Measurements from ENCODE around the gene NR4A2. TPM values are rescaled to one million over a fixed set of nuclear protein-coding genes. Genes with fewer than 3 reads are reported as not detected.

Gene NR4A2
- total RNA-seq, 1 donor from 2014 or later: 14.1 TPM

DNA sequence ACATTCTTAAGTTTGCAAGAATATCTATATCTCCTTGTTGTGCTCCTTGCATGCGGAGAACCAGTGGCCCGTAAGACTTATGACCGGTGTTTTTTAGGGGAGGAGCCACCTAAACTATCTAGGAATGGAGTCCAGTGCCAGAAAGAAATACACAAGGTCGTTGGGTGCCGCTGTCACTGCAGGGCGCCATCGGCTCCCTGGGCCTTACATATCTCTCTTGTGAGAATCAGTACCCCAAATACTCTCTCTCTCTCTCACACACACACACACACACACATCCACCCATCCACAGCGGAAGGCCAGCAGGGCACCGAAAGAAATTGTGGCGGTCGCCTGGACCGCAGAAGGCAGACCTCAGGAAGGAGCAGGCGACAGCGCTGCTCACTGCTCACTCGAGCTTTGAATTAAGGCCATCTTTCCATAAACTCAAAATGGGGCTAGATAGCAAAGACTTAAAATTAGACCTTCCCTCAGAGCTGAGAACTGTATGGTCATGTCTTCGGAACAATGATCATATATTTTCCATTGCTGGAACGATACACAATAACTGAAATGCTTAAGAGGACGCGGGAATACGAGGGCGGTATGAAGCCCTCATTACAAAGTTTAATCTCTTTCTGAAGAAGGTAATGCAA is 10.4 kb downstream of the NR4A2 start:
- Mint-ChIP-seq H3K27me3 (peaks cover 70% of the 10 kb centered on the region), H3K27ac (peak overlapping the region; percentile 43)

DNA sequence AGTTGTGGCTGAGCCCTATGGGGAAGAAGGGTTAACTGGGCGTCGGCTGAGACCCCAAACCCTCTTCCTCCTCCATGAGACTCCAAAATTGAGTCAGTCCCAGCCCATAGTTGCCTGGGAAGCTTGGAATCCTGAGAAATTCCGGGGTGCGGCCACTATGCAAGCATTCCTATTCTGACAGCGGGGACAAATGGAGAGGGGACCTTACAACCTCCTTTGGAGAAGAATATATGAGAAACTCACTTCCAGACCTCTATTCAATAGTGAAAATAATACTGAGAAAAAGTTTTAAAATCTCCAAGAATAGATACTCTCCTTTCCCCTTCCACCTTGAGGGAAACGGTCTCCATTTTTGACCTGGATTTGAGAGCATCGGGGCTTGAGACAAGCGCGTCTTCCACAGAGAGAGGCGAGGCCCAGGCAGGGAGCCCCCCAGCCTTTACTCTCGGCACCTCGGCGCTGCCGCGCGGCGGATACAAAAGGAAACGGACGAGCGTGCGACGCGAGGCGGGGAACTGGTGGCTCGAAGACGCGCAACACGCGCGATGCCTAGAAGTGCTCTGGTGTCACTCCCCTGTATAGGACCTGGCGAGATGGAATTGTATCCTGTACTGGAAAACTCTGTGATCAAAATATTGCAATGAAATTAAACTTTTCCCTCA is 11.1 kb downstream of the NR4A2 start:
- intact Hi-C loops (cut with micrococcal nuclease): no loop called here
- H3K27me3 Mint-ChIP-seq: peaks cover 71% of the 10 kb centered on the region
- no peaks in the 10 kb centered on the region for H3K9me3 Mint-ChIP-seq
- peak; percentile 80 for DNase-seq
- H3K36me3 Mint-ChIP-seq (ENCODE audit: low read depth): peaks cover 41% of the 10 kb centered on the region
- peaks cover 20% of the 10 kb centered on the region for H3K4me1 Mint-ChIP-seq
- H3K27ac Mint-ChIP-seq: peak overlapping the region; percentile 10
- H3K4me3 Mint-ChIP-seq: peak overlapping the region; percentile 74

More for the DNA sequence above, 10.4 kb downstream of the NR4A2 start:
- Mint-ChIP-seq H3K36me3 (ENCODE audit: low read depth) (peaks cover 49% of the 10 kb centered on the region), H3K4me3 (peak overlapping the region; percentile 74), H3K4me1 (peaks cover 20% of the 10 kb centered on the region), H3K9me3 (no peaks in the 10 kb centered on the region)
- intact Hi-C loops (cut with micrococcal nuclease): loop anchor here (1.0 kb wide), 1 partner anchor 10 kb away; the partner anchor contains the start of gene NR4A2
- DNase-seq: peak; percentile 72

DNA sequence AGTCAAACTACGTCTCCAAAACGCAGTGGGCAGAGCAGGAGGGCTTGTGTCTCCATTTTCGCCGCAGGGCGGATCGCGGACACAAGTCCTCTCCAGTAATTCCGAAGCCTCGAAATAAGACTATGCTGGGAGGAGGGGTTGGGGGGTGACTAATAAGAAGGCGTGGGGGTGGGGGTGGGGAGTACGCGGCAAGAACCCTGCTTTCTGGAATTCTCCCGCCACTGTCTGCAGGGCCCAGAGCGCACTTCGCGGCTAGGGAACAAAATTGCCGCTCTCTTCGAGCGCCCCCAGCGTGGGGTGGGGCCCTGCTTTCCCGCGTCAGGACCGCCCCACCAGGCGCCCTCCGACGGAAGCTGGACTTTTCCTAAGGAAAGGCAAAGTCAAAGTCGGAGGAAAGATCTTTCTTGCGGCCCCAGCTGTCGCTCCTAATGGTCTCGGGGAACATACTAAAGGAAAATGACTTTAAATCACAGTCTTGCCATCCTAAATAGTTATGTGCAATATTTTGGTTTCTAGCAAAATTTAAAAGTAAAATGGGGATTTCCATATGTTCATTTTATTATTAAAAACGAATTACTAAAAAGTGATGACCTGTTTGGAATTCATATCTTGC is 11.9 kb downstream of the NR4A2 start:
- Mint-ChIP-seq H3K27ac (no peak overlapping the region), H3K27me3 (peaks cover 77% of the 10 kb centered on the region), H3K36me3 (ENCODE audit: low read depth) (peaks cover 33% of the 10 kb centered on the region), H3K9me3 (no peaks in the 10 kb centered on the region), H3K4me3 (peak overlapping the region; percentile 74), H3K4me1 (peaks cover 20% of the 10 kb centered on the region)
- DNase-seq: peak; percentile 60
- intact Hi-C loops (cut with micrococcal nuclease): no loop called here

DNA sequence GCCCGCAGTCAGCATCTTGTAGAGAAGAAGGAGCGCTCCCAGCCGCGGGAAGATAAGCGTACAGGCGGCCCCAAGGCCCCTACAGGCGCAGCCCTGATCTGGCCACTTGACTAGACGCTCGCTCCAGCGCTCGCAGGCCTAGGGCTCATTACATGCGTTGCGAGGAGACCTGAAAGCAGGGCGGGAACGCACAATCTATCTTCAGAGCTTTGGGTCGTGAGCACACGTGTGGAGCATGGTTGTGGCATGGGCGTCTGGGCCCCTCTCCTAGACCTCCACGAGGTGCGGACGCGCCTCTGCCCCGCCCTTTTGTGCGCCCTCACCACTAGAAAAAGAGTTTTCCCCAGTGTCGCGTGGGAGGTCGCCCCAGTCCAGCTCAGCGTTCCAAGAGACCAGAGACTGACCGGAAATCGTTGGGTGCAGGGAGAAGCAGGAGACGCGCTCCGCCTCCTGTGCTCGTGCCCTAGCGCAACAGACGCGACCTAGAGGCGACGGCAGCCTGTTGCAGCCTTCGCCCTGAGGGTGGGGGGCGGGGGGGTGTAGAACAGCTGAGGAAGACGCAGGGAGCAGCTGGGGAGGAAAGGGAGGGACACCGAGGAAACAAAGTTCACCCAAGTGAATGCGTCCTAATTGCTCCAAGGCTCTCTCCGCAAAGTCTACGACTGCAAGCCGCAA is 12.6 kb downstream of the NR4A2 start:
- Mint-ChIP-seq H3K9me3 (no peaks in the 10 kb centered on the region), H3K4me3 (peak overlapping the region; percentile 74), H3K27ac (no peak overlapping the region), H3K4me1 (peaks cover 20% of the 10 kb centered on the region), H3K36me3 (ENCODE audit: low read depth) (peaks cover 27% of the 10 kb centered on the region), H3K27me3 (peaks cover 79% of the 10 kb centered on the region)
- peak; percentile 58 for DNase-seq
- intact Hi-C loops (cut with micrococcal nuclease): no loop called here

DNA sequence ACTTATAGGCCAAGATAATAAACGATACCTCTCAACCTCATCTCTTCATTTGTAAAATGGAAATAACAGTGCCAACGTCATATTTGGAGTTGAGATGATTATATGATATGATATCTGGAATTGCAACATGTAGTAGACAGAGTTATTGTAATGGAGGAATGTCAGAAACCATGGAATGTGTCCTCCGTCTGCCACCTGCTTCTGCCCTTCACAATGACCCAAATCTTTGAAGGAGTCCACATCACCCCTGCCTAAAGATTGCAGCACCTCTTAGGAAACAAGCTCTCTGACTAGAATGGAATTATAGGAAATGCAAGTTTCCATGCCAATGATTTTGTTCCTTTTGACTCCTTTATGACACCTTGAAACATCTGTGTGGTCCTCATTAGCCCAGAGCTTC is 14.9 kb downstream of the NR4A2 start:
- Mint-ChIP-seq H3K27me3 (peaks cover 81% of the 10 kb centered on the region), H3K4me1 (peaks cover 14% of the 10 kb centered on the region)

DNA sequence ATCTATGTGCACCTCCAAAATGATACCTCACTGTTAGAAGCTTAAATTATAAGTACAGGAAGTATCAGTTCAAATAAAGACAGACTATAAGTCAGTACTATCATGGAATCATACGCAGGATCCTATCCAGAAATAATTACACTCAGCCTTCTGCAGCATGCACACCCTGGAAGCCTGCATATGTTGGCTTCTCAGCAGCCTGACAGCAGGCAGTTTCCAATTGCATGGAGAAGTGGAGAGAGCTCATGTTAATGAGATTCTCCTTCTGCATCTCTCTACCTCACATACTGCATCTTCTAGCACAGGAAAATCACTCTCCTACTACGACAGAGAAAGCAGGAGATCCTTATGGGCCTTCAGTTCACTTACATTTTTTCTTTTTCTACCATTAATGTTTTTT is 20.5 kb downstream of the NR4A2 start:
- H3K9me3 Mint-ChIP-seq: no peaks in the 10 kb centered on the region
- peaks cover 52% of the 10 kb centered on the region for H3K27me3 Mint-ChIP-seq
- DNase-seq: no peak
- H3K27ac Mint-ChIP-seq: no peak overlapping the region
- H3K4me3 Mint-ChIP-seq: no peak overlapping the region
- H3K36me3 Mint-ChIP-seq (ENCODE audit: low read depth): no peaks in the 10 kb centered on the region
- intact Hi-C loops (cut with micrococcal nuclease): no loop called here
- peaks cover 8% of the 10 kb centered on the region for H3K4me1 Mint-ChIP-seq

More for the DNA sequence above, 14.9 kb downstream of the NR4A2 start:
- peaks cover 8% of the 10 kb centered on the region for H3K36me3 Mint-ChIP-seq (ENCODE audit: low read depth)
- H3K27ac Mint-ChIP-seq: no peak overlapping the region
- no peak overlapping the region for H3K4me3 Mint-ChIP-seq
- no peaks in the 10 kb centered on the region for H3K9me3 Mint-ChIP-seq
- intact Hi-C loops (cut with micrococcal nuclease): no loop called here
- DNase-seq: no peak

DNA sequence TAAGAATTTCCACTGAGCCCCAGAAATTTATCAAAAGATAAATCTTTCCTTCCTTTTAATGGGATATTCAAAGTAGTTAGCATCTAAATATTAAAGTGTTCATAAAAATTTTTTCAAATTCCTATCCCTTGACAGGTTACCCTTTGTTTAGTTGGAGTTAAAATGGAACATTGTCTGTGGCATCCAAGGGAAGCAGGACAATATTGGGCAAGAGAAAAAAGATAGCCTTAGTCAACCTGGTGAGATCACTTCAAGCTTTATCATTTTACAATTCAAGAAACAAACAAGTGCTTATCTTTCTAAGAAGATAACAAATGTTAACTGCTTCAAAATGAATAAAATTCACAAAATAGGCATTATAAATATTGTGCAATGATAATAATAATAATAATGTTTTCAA is 21.7 kb downstream of the NR4A2 start:
- H3K27ac Mint-ChIP-seq: no peak overlapping the region
- no peak for DNase-seq
- no peaks in the 10 kb centered on the region for H3K36me3 Mint-ChIP-seq (ENCODE audit: low read depth)
- peaks cover 48% of the 10 kb centered on the region for H3K27me3 Mint-ChIP-seq
- H3K4me3 Mint-ChIP-seq: no peak overlapping the region
- no peaks in the 10 kb centered on the region for H3K9me3 Mint-ChIP-seq
- peaks cover 8% of the 10 kb centered on the region for H3K4me1 Mint-ChIP-seq
- intact Hi-C loops (cut with micrococcal nuclease): no loop called here

DNA sequence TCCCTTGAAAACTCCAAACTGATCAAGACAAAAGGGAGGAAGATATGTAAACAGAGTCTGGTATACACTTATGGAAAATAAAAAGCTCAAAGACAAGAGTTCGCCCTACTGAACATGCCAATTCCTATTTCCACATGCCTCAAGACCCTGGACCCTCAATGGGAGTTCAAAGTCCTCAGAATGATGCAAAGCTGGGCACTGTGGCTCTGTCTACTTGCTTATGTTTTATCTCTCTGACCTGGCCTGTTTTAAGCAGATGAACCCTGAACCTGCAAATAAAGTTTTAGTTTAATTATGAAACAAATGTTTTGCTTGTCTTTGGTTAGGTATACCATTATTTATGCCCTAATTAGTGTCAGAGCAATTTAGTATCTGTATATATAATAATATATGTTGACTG is 22.6 kb downstream of the NR4A2 start:
- peaks cover 8% of the 10 kb centered on the region for H3K4me1 Mint-ChIP-seq
- H3K9me3 Mint-ChIP-seq: no peaks in the 10 kb centered on the region
- no peak overlapping the region for H3K27ac Mint-ChIP-seq
- H3K27me3 Mint-ChIP-seq: peaks cover 43% of the 10 kb centered on the region
- H3K36me3 Mint-ChIP-seq (ENCODE audit: low read depth): no peaks in the 10 kb centered on the region
- intact Hi-C loops (cut with micrococcal nuclease): no loop called here
- H3K4me3 Mint-ChIP-seq: no peak overlapping the region
- DNase-seq: no peak

DNA sequence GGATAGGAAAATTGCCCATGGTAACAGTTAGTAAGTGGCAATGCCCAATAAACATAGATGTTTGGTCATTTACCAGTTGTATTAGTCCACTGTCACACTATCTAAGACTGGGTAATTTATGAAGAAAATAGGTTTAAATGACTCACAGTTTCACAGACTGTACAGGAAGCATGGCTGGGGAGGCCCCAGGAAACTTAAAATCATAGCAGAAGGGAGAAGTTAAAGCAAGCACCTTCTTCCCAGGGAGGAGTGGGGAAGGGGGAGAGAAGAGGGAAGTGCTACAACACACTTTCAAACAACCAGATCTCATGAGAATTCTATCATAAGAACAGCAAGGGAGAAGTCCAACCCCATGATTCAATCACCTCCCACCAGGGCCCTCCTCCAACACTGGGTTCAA is 23.4 kb downstream of the NR4A2 start:
- no peak overlapping the region for H3K27ac Mint-ChIP-seq
- peaks cover 38% of the 10 kb centered on the region for H3K27me3 Mint-ChIP-seq
- peaks cover 8% of the 10 kb centered on the region for H3K4me1 Mint-ChIP-seq
- intact Hi-C loops (cut with micrococcal nuclease): no loop called here
- no peak overlapping the region for H3K4me3 Mint-ChIP-seq
- DNase-seq: no peak
- H3K36me3 Mint-ChIP-seq (ENCODE audit: low read depth): no peaks in the 10 kb centered on the region
- H3K9me3 Mint-ChIP-seq: no peaks in the 10 kb centered on the region

DNA sequence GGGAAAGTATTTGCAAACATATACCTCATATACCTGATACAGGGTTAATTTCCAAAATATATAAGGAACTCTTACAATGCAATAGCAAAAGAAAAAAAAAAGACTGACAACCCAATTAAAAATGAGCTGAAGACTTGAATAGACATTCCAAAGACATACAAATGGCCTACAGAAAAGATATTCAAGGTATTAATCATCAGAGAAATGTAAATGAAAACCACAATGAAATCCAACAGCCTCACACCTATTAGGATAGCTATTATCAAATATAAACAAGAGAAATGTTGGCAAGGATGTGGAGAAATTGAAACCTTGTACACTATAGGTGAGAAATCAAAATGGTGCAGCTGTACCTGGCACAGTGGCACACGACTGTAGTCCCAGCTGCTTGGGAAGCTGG is 25.7 kb downstream of the NR4A2 start:
- no peak for DNase-seq
- Mint-ChIP-seq H3K4me3 (no peak overlapping the region), H3K36me3 (ENCODE audit: low read depth) (no peaks in the 10 kb centered on the region), H3K4me1 (peaks cover 8% of the 10 kb centered on the region), H3K27ac (no peak overlapping the region), H3K9me3 (no peaks in the 10 kb centered on the region), H3K27me3 (peaks cover 26% of the 10 kb centered on the region)
- intact Hi-C loops (cut with micrococcal nuclease): no loop called here

DNA sequence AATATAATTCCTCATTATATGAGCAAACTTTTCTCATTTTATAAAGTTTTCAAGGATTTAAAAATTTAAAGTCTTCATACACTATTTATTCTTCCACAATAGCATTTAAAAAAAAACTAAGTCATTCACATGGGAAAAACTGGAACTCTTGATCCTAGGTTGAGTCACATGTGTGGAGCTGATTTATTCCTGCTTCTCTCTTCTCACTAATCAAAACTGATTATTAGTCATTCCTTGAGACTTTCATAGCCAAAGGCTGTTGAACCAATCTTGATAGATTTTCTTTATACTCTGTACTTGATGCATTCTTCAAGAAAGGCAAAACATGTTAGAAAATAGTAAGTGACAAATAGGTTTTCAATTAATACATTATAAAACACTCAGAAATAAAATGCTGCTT is 27.4 kb downstream of the NR4A2 start:
- no peak overlapping the region for H3K27ac Mint-ChIP-seq
- peaks cover 23% of the 10 kb centered on the region for H3K27me3 Mint-ChIP-seq
- no peaks in the 10 kb centered on the region for H3K36me3 Mint-ChIP-seq (ENCODE audit: low read depth)
- no peaks in the 10 kb centered on the region for H3K9me3 Mint-ChIP-seq
- peaks cover 8% of the 10 kb centered on the region for H3K4me1 Mint-ChIP-seq
- no peak for DNase-seq
- no peak overlapping the region for H3K4me3 Mint-ChIP-seq
- intact Hi-C loops (cut with micrococcal nuclease): no loop called here

DNA sequence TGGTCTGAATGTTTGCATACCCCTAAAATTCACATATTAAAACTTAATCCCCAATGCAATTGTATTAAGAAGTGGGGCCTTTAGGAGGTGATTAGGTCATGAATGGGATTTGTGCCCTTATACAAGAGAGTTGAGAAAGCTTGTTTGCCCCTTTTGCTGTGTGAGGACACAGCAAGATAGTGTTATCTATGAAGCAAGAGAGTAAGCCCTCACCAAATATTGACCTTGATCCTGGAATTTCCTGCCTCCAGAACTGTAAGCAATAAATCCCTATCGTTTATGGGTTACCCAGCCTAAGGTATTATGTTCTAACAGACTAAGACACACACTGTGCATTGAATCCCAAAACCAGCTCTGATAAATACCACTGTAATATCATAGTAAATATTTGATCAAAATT is 32.2 kb downstream of the NR4A2 start:
- no peak overlapping the region for H3K4me3 Mint-ChIP-seq
- H3K4me1 Mint-ChIP-seq: no peaks in the 10 kb centered on the region
- intact Hi-C loops (cut with micrococcal nuclease): no loop called here
- H3K36me3 Mint-ChIP-seq (ENCODE audit: low read depth): no peaks in the 10 kb centered on the region
- H3K27me3 Mint-ChIP-seq: peaks cover 26% of the 10 kb centered on the region
- no peak for DNase-seq
- peaks cover 4% of the 10 kb centered on the region for H3K9me3 Mint-ChIP-seq
- H3K27ac Mint-ChIP-seq: no peak overlapping the region

DNA sequence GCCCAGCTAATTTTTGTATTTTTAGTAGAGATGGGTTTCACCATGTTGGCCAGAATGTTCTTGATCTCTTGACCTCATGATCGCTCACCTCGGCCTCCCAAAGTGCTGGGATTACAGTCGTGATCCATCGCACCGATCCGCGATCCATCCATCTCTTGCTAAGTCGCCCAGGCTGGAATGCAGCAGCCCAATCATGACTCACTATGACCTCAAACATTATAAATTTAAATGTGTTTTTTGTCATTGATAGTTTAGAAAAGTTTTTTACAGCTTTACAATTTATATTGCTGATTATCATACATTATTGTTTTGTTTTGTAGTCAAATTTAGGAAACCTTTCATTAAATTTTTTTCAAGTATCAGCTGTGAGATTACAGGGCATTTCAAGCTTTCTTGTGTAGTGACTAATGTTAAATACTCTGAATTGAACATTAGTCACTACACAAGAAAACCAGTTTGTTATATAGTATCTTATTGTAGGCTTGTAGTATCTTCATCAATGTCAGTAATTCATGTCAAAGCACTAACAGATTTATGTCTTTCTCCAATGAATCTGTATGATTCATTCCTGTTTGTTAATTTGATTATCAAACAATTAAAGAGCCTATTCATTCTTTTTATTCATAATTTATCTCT is 37.5 kb downstream of the NR4A2 start:
- no peak overlapping the region for H3K27ac Mint-ChIP-seq
- H3K36me3 Mint-ChIP-seq (ENCODE audit: low read depth): no peaks in the 10 kb centered on the region
- no peak for DNase-seq
- intact Hi-C loops (cut with micrococcal nuclease): no loop called here
- no peaks in the 10 kb centered on the region for H3K4me1 Mint-ChIP-seq
- H3K27me3 Mint-ChIP-seq: peaks cover 22% of the 10 kb centered on the region
- peaks cover 4% of the 10 kb centered on the region for H3K9me3 Mint-ChIP-seq
- H3K4me3 Mint-ChIP-seq: no peak overlapping the region

Measured in activated CD4-positive, alpha-beta T cell treated with anti-CD3 and anti-CD28 coated beads, Interleukin-2, amount 10 ng/mL, durations not matched to agents 24 days and 14 days (primary cell).